ENCODE measurements around the gene VCPKMT. TPM values are rescaled to one million over a fixed set of nuclear protein-coding genes. Genes with fewer than 3 reads are reported as not detected.

Gene VCPKMT
- total RNA-seq, 2 experiments from 2014 or later, result 14.7 to 15.8 TPM

Other genes with a start within 250 kb of the VCPKMT start
- 100 to 1,000 TPM; 164 to 167 TPM for gene ARF6, start 223.5 kb downstream of the VCPKMT start, total RNA-seq
- gene SOS2, start 115.0 kb upstream of the VCPKMT start, total RNA-seq, result 10 to 100 TPM; 13.4 to 14.6 TPM
- gene L2HGDH, start 195.7 kb upstream of the VCPKMT start, total RNA-seq, result 10 to 100 TPM; 20.9 to 21.0 TPM
- 10 to 100 TPM; 13.9 to 16.8 TPM for gene DMAC2L, start 195.8 kb upstream of the VCPKMT start, total RNA-seq